Mesenchymal stem cell (in vitro differentiated cells and primary cell): ENCODE measurements around the gene PLXDC2.

Experiments used
- DNase-seq: peaks from one replicate; pipeline ENCODE4 v3.0.0-alpha.2; 2013
- H2AFZ ChIP-seq: one replicate; pipeline ENCODE4 v1.6.1; 2013; ENCODE audit warnings: low read depth, mild to moderate bottlenecking, control low read depth, inconsistent platforms, low read length, moderate library complexity
- H2AK5ac ChIP-seq: 2 replicates; pipeline ENCODE4 v1.6.1; 2013; ENCODE audit warnings: low read length, moderate library complexity, mild to moderate bottlenecking, inconsistent platforms; ENCODE audit not compliant: severe bottlenecking
- H2BK120ac ChIP-seq: one replicate; pipeline ENCODE4 v1.6.1; 2013; ENCODE audit warnings: low read depth, mild to moderate bottlenecking, inconsistent platforms, low read length, moderate library complexity
- H2BK12ac ChIP-seq, 2 experiments: one replicate each; pipeline ENCODE4 v1.6.1; 2013; ENCODE audit warnings: inconsistent platforms in 2 of 2, low read length in 2 of 2, mild to moderate bottlenecking in 2 of 2, moderate library complexity in 2 of 2, control low read depth in 1 of 2
- H2BK15ac ChIP-seq: one replicate; pipeline ENCODE4 v1.6.1; 2013; ENCODE audit warnings: mild to moderate bottlenecking, low read depth, inconsistent platforms; ENCODE audit not compliant: poor library complexity, severe bottlenecking
- H2BK5ac ChIP-seq: 2 replicates; pipeline ENCODE4 v1.6.1; 2013; ENCODE audit warnings: low read depth, mild to moderate bottlenecking, low read length, control low read depth, inconsistent platforms; ENCODE audit not compliant: poor library complexity, severe bottlenecking
- H3K14ac ChIP-seq, 2 experiments: one replicate each; pipeline ENCODE4 v1.6.1; 2013; ENCODE audit warnings: inconsistent platforms in 2 of 2, low read length in 2 of 2, control low read depth in 1 of 2, mild to moderate bottlenecking in 1 of 2, moderate library complexity in 1 of 2
- H3K18ac ChIP-seq, 2 experiments: one replicate each; pipeline ENCODE4 v1.6.1; 2013; ENCODE audit warnings: inconsistent platforms in 2 of 2, low read length in 2 of 2, control low read depth in 1 of 2, low read depth in 1 of 2, mild to moderate bottlenecking in 1 of 2
- H3K23ac ChIP-seq, 2 experiments: one replicate each; pipeline ENCODE4 v1.6.1; 2013; ENCODE audit warnings: inconsistent platforms in 2 of 2, low read length in 2 of 2, mild to moderate bottlenecking in 2 of 2, moderate library complexity in 2 of 2, control low read depth in 1 of 2
- H3K27ac ChIP-seq: 2 replicates; pipeline ENCODE4 v1.5.1; 2013; ENCODE audit warnings: mild to moderate bottlenecking, moderate library complexity, low read length, control low read depth, inconsistent platforms; ENCODE audit not compliant: poor library complexity, severe bottlenecking
- H3K27me3 ChIP-seq, 2 experiments: 2 replicates each; pipeline versions ENCODE4 v1.6.1 to v1.7.0; 2013; ENCODE audit warnings: low read length in 2 of 2, mild to moderate bottlenecking in 2 of 2, moderate library complexity in 2 of 2, control low read depth in 1 of 2, inconsistent platforms in 1 of 2; ENCODE audit not compliant: control insufficient read depth in 1 of 2, insufficient read depth in 1 of 2
- H3K36me3 ChIP-seq, 2 experiments: 2 replicates each; pipeline versions ENCODE4 v1.6.1 to v1.7.0; 2013; ENCODE audit warnings: low read length in 2 of 2, control low read depth in 1 of 2, inconsistent platforms in 1 of 2, low read depth in 1 of 2, mild to moderate bottlenecking in 1 of 2; ENCODE audit not compliant: insufficient read depth in 2 of 2, control insufficient read depth in 1 of 2
- H3K4ac ChIP-seq, 2 experiments: one replicate each; pipeline ENCODE4 v1.6.1; 2013; ENCODE audit warnings: inconsistent platforms in 2 of 2, low read length in 2 of 2, mild to moderate bottlenecking in 2 of 2, moderate library complexity in 2 of 2, control low read depth in 1 of 2, low read depth in 1 of 2
- H3K4me1 ChIP-seq: 2 replicates; pipeline ENCODE4 v1.6.1; 2013; ENCODE audit warnings: low read depth, low read length, control low read depth; ENCODE audit not compliant: control insufficient read depth, insufficient read depth
- H3K4me2 ChIP-seq: 2 replicates; pipeline ENCODE4 v1.6.1; 2013; ENCODE audit warnings: low read length, mild to moderate bottlenecking, inconsistent platforms; ENCODE audit not compliant: poor library complexity, severe bottlenecking
- H3K4me3 ChIP-seq, 2 experiments: 2 replicates each; pipeline versions ENCODE4 v1.5.1 to v1.7.0; 2013; ENCODE audit warnings: low read length in 2 of 2, mild to moderate bottlenecking in 2 of 2, control low read depth in 1 of 2, low read depth in 1 of 2; ENCODE audit not compliant: insufficient read depth in 1 of 2
- H3K79me1 ChIP-seq: replicated peaks from 2 replicates; pipeline ENCODE4 v1.6.1; 2013; ENCODE audit warnings: mild to moderate bottlenecking, control low read depth, low read length, inconsistent platforms; ENCODE audit not compliant: poor library complexity, severe bottlenecking
- H3K9ac ChIP-seq: 2 replicates; pipeline ENCODE4 v1.7.0; 2013; ENCODE audit warnings: mild to moderate bottlenecking, low read length, moderate library complexity
- H3K9me3 ChIP-seq: 2 replicates; pipeline ENCODE4 v1.7.0; 2013; ENCODE audit warnings: mild to moderate bottlenecking, low read length; ENCODE audit not compliant: control insufficient read depth
- H4K8ac ChIP-seq: one replicate; pipeline ENCODE4 v1.6.1; 2013; ENCODE audit warnings: inconsistent platforms, mild to moderate bottlenecking, low read length, moderate library complexity
- H4K91ac ChIP-seq: one replicate; pipeline ENCODE4 v1.6.1; 2013; ENCODE audit warnings: mild to moderate bottlenecking, low read length, inconsistent platforms
- WGBS: methylation state at CpG from one replicate; pipeline ENCODE4 v1.1.7; 2013; ENCODE audit warnings: mixed read lengths; 5-methylcytosine and 5-hydroxymethylcytosine counted together

PLXDC2 gene

DNA sequence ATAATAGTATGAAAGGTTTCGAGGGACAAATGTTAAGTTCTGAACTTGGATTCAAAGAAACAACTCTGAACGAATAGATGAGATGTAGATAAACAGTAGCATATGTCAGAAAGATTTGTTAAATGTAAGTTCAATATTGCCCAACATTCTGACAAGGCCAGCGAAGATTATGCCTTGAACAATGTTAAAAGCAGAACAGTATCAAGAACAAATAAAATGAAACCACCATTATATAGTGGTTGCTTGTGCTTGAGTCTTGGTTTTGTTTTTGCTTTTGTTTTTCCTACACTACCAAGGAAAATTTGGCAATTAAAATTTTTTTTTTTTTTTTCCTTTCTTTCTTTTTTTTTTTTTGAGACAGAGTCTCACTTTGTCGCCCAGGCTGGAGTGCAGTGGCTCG, 66.4 kb downstream of the PLXDC2 start:
- H2BK120ac ChIP-seq = no peak overlapping the region
- H3K23ac ChIP-seq = no peak overlapping the region
- H3K36me3 ChIP-seq = no peaks in the 10 kb centered on the region
- no peak overlapping the region for H3K9ac ChIP-seq
- H2AK5ac ChIP-seq = no peak overlapping the region
- H3K14ac ChIP-seq = no peak overlapping the region
- 100% methylated on average over 2 of the region's 5 CpGs for WGBS
- DNase-seq = no peak
- H3K4me2 ChIP-seq = no peak overlapping the region
- H4K91ac ChIP-seq = no peak overlapping the region
- no peaks in the 10 kb centered on the region for H3K9me3 ChIP-seq
- no peak overlapping the region for H4K8ac ChIP-seq
- H2BK15ac ChIP-seq = no peak overlapping the region
- no peaks in the 10 kb centered on the region for H3K79me1 ChIP-seq
- H3K27me3 ChIP-seq = no peaks in the 10 kb centered on the region
- no peak overlapping the region for H3K4me3 ChIP-seq
- no peak overlapping the region for H3K27ac ChIP-seq
- H2BK12ac ChIP-seq = no peak overlapping the region
- H3K18ac ChIP-seq = no peak overlapping the region
- no peak overlapping the region for H2BK5ac ChIP-seq
- no peaks in the 10 kb centered on the region for H3K4me1 ChIP-seq
- no peak overlapping the region for H3K4ac ChIP-seq
- no peak overlapping the region for H2AFZ ChIP-seq

DNA sequence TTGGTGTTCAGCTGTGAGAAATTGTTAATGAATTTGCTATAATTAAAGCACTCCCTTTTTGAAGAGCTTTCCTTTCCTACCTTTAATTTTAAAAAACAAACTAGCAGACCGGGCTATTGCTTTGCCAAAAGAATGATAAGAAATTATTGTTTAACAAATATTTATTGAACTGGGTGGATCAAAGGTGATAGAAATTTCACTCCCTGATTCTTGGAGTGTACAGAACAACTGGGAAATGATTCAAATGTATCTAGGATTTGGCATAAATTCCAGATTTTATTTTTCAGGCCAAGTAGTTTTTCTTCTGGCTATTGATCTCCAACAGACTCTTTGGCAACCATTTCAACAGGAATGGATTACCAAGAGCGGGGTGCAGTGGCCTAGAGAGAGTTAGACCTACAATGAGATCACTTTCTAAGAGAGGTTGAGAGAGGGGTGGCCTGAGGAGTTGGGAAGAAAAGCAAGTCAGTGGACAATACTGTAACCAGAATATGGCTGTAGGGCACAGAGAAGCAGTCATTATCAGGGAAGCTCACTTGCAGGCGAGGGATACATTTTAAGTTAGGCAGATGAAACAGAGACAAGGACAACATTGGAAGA, 71.9 kb downstream of the PLXDC2 start:
- Histone ChIP-seq H3K36me3 (no peaks in the 10 kb centered on the region), H3K9me3 (no peaks in the 10 kb centered on the region), H3K27me3 (no peaks in the 10 kb centered on the region), H2BK120ac (no peak overlapping the region), H3K23ac (no peak overlapping the region), H3K4me1 (no peaks in the 10 kb centered on the region), H2BK5ac (no peak overlapping the region), H3K4me3 (no peak overlapping the region), H4K91ac (no peak overlapping the region), H2BK12ac (no peak overlapping the region), H3K18ac (no peak overlapping the region), H3K9ac (no peak overlapping the region), H3K14ac (peak overlapping the region in 1 of 2 experiments; percentile 28), H2AFZ (peak overlapping the region; percentile 14), H3K4ac (no peak overlapping the region), H3K4me2 (no peak overlapping the region), H2BK15ac (no peak overlapping the region), H3K27ac (no peak overlapping the region), H3K79me1 (peaks cover 2% of the 10 kb centered on the region), H2AK5ac (no peak overlapping the region), H4K8ac (no peak overlapping the region)
- 94% methylated on average over 2 of the region's 3 CpGs for WGBS
- no peak for DNase-seq

DNA sequence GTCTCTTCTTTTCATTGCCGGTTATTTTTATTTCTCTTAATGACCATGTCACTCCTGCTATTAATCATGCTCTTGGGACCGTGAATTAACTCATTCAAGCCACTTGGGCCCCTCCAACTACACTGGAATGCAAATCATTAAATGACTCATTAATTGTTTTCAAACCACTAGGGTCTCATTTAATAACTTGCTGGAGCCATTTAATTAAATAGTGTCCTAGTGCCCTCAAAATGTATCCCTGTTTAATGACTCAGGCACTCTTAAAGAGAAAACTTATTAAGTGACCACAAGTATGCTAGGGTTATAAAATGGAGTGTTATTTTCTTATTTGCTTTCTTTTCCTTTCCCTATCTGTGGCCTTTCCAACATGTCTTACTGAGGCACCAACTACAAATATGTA, 73.0 kb downstream of the PLXDC2 start:
- H2BK15ac ChIP-seq = no peak overlapping the region
- H3K27ac ChIP-seq = peak overlapping the region; percentile 43
- no peak overlapping the region for H2BK5ac ChIP-seq
- H2BK12ac ChIP-seq = no peak overlapping the region
- H3K9me3 ChIP-seq = no peaks in the 10 kb centered on the region
- H3K4me1 ChIP-seq = no peaks in the 10 kb centered on the region
- peaks cover 2% of the 10 kb centered on the region for H3K79me1 ChIP-seq
- no peak overlapping the region for H4K8ac ChIP-seq
- no peak overlapping the region for H3K23ac ChIP-seq
- H2AK5ac ChIP-seq = no peak overlapping the region
- no peak overlapping the region for H3K4ac ChIP-seq
- H3K4me2 ChIP-seq = no peak overlapping the region
- H2AFZ ChIP-seq = no peak overlapping the region
- DNase-seq = peak; percentile 50
- no peak overlapping the region for H2BK120ac ChIP-seq
- H3K4me3 ChIP-seq = no peak overlapping the region
- no peaks in the 10 kb centered on the region for H3K36me3 ChIP-seq
- 38% methylated on average over 2 of the region's 2 CpGs for WGBS
- no peaks in the 10 kb centered on the region for H3K27me3 ChIP-seq
- no peak overlapping the region for H3K18ac ChIP-seq
- H3K14ac ChIP-seq = no peak overlapping the region
- no peak overlapping the region for H3K9ac ChIP-seq
- H4K91ac ChIP-seq = no peak overlapping the region

DNA sequence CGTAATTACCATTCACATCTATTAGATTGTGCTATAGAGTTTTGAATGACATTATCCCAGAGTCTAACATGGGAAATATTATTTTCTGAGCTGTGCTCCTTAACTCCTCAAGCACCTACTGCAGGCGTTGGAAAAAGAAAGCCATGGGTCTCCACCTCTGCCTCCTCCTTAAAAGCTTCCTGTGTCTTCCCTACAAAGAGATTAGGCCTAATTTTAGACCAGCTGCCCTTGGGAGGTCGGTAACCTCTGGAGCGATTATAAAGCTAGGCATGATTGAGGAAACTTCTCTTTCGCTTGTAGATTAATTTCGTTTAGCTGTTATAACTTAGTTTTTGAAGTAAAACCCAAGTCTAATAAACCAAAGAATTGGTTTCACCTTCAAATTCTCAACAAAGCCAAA, 75.2 kb downstream of the PLXDC2 start:
- Histone ChIP-seq H3K18ac (no peak overlapping the region), H3K4ac (no peak overlapping the region), H3K27ac (no peak overlapping the region), H3K9ac (no peak overlapping the region), H3K79me1 (peaks cover 4% of the 10 kb centered on the region), H3K36me3 (no peaks in the 10 kb centered on the region), H3K4me1 (no peaks in the 10 kb centered on the region), H4K91ac (no peak overlapping the region), H3K27me3 (no peaks in the 10 kb centered on the region), H2AK5ac (peak overlapping the region; percentile 59), H2BK15ac (no peak overlapping the region), H3K9me3 (no peaks in the 10 kb centered on the region), H3K4me2 (no peak overlapping the region), H2AFZ (no peak overlapping the region), H3K14ac (no peak overlapping the region), H2BK12ac (no peak overlapping the region), H3K23ac (no peak overlapping the region), H2BK120ac (no peak overlapping the region), H2BK5ac (no peak overlapping the region), H4K8ac (no peak overlapping the region), H3K4me3 (no peak overlapping the region)
- no peak for DNase-seq
- 48% methylated on average over 3 of the region's 6 CpGs for WGBS
